Smooth muscle cell (in vitro differentiated cells): ENCODE results near the gene GALNT17. TPM values are rescaled to one million over a fixed set of nuclear protein-coding genes. Genes with fewer than 3 reads are reported as not detected.

Experiments
- DNase-seq: peaks from one replicate; lab custom pipeline; 2025; ENCODE audit not compliant: unreplicated experiment; lab: John Stamatoyannopoulos, UW
- H2AFZ ChIP-seq: fragments of 200-600 bp; sonication (generic); 2 replicates; pipeline ENCODE4 v1.6.0; 2016; ENCODE audit warnings: antibody characterized with exemption, low read depth, mild to moderate bottlenecking
- H3F3A ChIP-seq: fragments of 200-600 bp; sonication (generic); 2 replicates; pipeline ENCODE4 v1.6.0; 2017; ENCODE audit warnings: antibody characterized with exemption, low read depth
- H3K27ac ChIP-seq: fragments of 200-600 bp; sonication (generic); 2 replicates; pipeline ENCODE4 v1.5.1; 2016; ENCODE audit warnings: low read depth, mild to moderate bottlenecking
- H3K27me3 ChIP-seq: fragments of 200-600 bp; sonication (generic); 2 replicates; pipeline ENCODE4 v1.6.1; 2016; ENCODE audit warnings: low read depth, mild to moderate bottlenecking
- H3K36me3 ChIP-seq: fragments of 200-600 bp; sonication (generic); 2 replicates; pipeline ENCODE4 v1.5.1; 2016; ENCODE audit warnings: low read depth
- H3K4me1 ChIP-seq: fragments of 200-600 bp; sonication (generic); 2 replicates; pipeline ENCODE4 v1.5.1; 2016; ENCODE audit warnings: low read depth
- H3K4me2 ChIP-seq: fragments of 200-600 bp; sonication (generic); 2 replicates; pipeline ENCODE4 v1.6.0; 2016; ENCODE audit warnings: mild to moderate bottlenecking
- H3K4me3 ChIP-seq: fragments of 200-600 bp; sonication (generic); 2 replicates; pipeline ENCODE4 v1.5.1; 2016; ENCODE audit warnings: mild to moderate bottlenecking
- H3K79me2 ChIP-seq: fragments of 200-600 bp; sonication (generic); 2 replicates; pipeline ENCODE4 v1.6.0; 2016; ENCODE audit warnings: low read depth, mild to moderate bottlenecking
- H3K9ac ChIP-seq: fragments of 200-600 bp; sonication (generic); 2 replicates; pipeline ENCODE4 v1.6.0; 2016; ENCODE audit warnings: low read depth
- H3K9me3 ChIP-seq: fragments of 200-600 bp; sonication (generic); replicated peaks from 2 replicates; pipeline ENCODE4 v1.5.1; 2016; ENCODE audit warnings: low read depth
- H4K20me1 ChIP-seq: fragments of 200-600 bp; sonication (generic); 2 replicates; pipeline ENCODE4 v1.6.0; 2016; ENCODE audit warnings: low read depth
- WGBS: methylation state at CpG from one replicate; pipeline ENCODE4 v1.1.7; 2016; ENCODE audit warnings: low lambda C conversion rate; 5-methylcytosine and 5-hydroxymethylcytosine counted together
- polyA plus RNA-seq: library from polyadenylated mRNA; unstranded; fragments of >200 nt; fragmentation: Nextera tagmentation; extraction: Ambion mirVana; gene quantifications from 2 replicates; pipeline ENCODE4 v1.2.1, GENCODE V29; 2016
- total RNA-seq: library from RNA; depleted of rRNA; stranded (reverse); fragments of >200 nt; gene quantifications from 2 replicates; pipeline ENCODE4 v1.2.3, GENCODE V29; 2014
- TF ChIP-seq, protein P1 (sequence below): fragments of 200-600 bp; sonication (generic); IDR thresholded peaks from 2 replicates; pipeline ENCODE4 v1.5.1; 2017; ENCODE audit warnings: borderline replicate concordance, mild to moderate bottlenecking, antibody characterized with exemption; ENCODE audit not compliant: insufficient read depth, poor library complexity, severe bottlenecking

Gene GALNT17
- total and polyA plus RNA-seq, 2 experiments from 2014 or later, result 0.38 to 0.45 TPM

DNA sequence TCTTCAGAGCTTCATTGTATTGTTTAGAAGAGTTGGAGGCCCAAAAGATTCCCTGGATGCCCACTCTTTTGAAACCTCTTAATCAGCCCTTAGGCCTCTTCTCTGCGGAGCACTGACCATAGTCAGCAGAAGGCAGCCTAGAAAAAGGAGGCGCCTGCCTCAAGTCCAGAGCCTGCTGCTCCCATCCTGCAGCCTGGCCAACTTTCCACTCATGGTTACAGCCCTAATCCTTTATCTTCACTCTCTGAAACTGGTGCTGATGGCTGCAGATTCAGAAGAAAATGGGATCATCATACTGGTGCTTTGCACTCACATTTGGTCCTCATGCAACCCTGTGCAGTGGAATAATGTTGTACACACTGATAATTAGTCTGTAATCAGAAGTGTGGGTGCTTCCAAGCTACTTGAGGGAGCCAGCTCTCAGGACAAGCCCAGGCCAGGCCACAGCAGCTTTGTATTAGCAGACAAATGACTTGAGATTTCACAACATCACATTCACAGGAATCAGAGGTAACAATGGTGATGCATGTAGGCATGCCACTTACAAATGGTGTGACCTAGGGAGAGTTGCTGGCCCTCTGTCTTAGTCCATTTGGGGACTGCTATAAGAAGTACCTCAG is 272.9 kb downstream of the GALNT17 start:
- H2AFZ ChIP-seq, result no peak overlapping the region
- no peaks in the 10 kb centered on the region for H4K20me1 ChIP-seq
- WGBS, result 100% methylated on average over 2 of the region's 2 CpGs
- no peak overlapping the region for H3K4me3 ChIP-seq
- H3K4me1 ChIP-seq, result no peaks in the 10 kb centered on the region
- H3K9me3 ChIP-seq, result no peaks in the 10 kb centered on the region
- H3K36me3 ChIP-seq, result no peaks in the 10 kb centered on the region
- no peaks in the 10 kb centered on the region for H3K27me3 ChIP-seq
- H3K4me2 ChIP-seq, result no peak overlapping the region
- H3F3A ChIP-seq, result no peaks in the 10 kb centered on the region
- no peak overlapping the region for H3K27ac ChIP-seq
- TF ChIP-seq, protein P1, sequence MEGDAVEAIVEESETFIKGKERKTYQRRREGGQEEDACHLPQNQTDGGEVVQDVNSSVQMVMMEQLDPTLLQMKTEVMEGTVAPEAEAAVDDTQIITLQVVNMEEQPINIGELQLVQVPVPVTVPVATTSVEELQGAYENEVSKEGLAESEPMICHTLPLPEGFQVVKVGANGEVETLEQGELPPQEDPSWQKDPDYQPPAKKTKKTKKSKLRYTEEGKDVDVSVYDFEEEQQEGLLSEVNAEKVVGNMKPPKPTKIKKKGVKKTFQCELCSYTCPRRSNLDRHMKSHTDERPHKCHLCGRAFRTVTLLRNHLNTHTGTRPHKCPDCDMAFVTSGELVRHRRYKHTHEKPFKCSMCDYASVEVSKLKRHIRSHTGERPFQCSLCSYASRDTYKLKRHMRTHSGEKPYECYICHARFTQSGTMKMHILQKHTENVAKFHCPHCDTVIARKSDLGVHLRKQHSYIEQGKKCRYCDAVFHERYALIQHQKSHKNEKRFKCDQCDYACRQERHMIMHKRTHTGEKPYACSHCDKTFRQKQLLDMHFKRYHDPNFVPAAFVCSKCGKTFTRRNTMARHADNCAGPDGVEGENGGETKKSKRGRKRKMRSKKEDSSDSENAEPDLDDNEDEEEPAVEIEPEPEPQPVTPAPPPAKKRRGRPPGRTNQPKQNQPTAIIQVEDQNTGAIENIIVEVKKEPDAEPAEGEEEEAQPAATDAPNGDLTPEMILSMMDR, result no peak
- H3K9ac ChIP-seq, result no peak overlapping the region
- no peaks in the 10 kb centered on the region for H3K79me2 ChIP-seq
- DNase-seq, result no peak

DNA sequence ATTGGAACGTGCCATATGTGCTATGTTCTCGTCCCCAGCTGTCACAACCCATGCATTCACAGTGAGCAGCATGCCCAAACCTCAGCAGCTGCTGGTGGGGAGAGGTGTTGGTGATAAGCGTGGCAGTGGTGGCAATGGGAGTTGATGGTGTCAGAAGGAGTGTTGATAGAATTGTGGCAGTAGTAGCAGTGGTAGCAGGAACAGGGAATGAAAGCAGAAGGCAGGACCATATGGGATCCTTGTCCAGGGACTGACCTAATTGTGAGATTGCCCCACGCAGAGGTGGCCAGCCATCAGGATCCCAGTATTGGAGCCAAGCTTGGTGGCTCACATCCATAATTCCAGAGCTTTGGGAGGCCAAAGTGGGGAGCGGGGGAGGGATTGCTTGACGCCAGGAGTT is 276.3 kb downstream of the GALNT17 start:
- TF ChIP-seq, protein P1, result no peak
- 95% methylated on average over 6 of the region's 6 CpGs for WGBS
- Histone ChIP-seq H3K4me3 (no peak overlapping the region), H3K4me1 (no peaks in the 10 kb centered on the region), H2AFZ (no peak overlapping the region), H3K36me3 (no peaks in the 10 kb centered on the region), H3K9ac (no peak overlapping the region), H3F3A (no peaks in the 10 kb centered on the region), H4K20me1 (no peaks in the 10 kb centered on the region), H3K27me3 (no peaks in the 10 kb centered on the region), H3K79me2 (no peaks in the 10 kb centered on the region), H3K9me3 (no peaks in the 10 kb centered on the region), H3K27ac (no peak overlapping the region), H3K4me2 (no peak overlapping the region)
- DNase-seq, result no peak

DNA sequence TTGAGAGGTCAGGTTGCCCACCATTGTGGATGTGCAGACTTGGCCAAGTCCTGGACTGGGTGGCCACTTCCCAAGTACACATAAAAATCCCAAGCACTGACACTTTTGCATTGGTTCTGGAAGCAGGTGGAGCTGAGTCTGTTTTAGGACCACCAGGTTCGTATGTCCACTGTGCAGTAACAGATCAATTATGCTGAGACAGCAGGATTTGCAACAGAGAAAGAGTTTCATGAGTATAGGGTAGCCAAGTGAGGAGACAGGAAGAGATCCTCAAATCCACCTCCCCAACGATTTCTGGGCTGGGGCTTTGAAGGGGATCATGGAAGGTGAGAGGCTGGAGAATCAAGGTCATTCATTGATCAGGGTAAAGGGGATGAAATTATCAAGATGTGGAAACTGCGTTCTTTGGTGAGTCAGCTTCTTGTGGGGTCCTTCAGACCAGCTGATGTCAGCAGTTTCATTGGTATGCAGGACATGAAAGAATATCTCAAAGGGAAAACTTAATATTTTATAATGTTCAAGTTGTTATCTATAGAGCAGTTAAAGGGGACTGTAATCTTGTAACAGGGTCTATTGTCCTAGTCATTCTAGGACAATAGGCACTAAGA is 277.7 kb downstream of the GALNT17 start:
- WGBS, result 88% methylated on average over 3 of the region's 3 CpGs

More for the DNA sequence above, 277.7 kb downstream of the GALNT17 start:
- no peak overlapping the region for H3K4me3 ChIP-seq
- no peaks in the 10 kb centered on the region for H3K27me3 ChIP-seq
- no peak for DNase-seq
- no peaks in the 10 kb centered on the region for H3F3A ChIP-seq
- no peaks in the 10 kb centered on the region for H3K4me1 ChIP-seq
- no peaks in the 10 kb centered on the region for H3K9me3 ChIP-seq
- H3K36me3 ChIP-seq, result no peaks in the 10 kb centered on the region
- H3K4me2 ChIP-seq, result no peak overlapping the region
- no peaks in the 10 kb centered on the region for H3K79me2 ChIP-seq
- TF ChIP-seq, protein P1, result no peak
- no peak overlapping the region for H2AFZ ChIP-seq
- no peak overlapping the region for H3K27ac ChIP-seq
- no peak overlapping the region for H3K9ac ChIP-seq
- no peaks in the 10 kb centered on the region for H4K20me1 ChIP-seq
